Activated T-helper 1 cell treated with anti-CD3 and anti-CD28 coated beads, Interleukin-12 subunit alpha, Interleukin-12 subunit beta, Interleukin-2, Interleukin-4 antibody, amounts not matched to agents 30 ng/mL and 10 ng/mL and 1 ng/mL, durations not matched to agents 14 hours and 24 hours and 36 hours (primary cell): ENCODE results near the gene TSPAN18. TPM values are rescaled to one million over a fixed set of nuclear protein-coding genes. Genes with fewer than 3 reads are reported as not detected.

Experiments
- DNase-seq: peaks from one replicate; pipeline ENCODE4 v3.0.0; 2021; ENCODE audit warnings: low spot score
- H3K27ac Mint-ChIP-seq: one replicate; pipeline ENCODE4 v1.8.0; 2021; ENCODE audit warnings: mild to moderate bottlenecking, mixed read lengths
- H3K27me3 Mint-ChIP-seq: one replicate; pipeline ENCODE4 v1.8.0; 2022; ENCODE audit warnings: mild to moderate bottlenecking, moderate library complexity, mixed read lengths; ENCODE audit not compliant: insufficient read depth
- H3K36me3 Mint-ChIP-seq: one replicate; pipeline ENCODE4 v1.8.0; 2021; ENCODE audit warnings: low read depth, mixed read lengths
- H3K4me1 Mint-ChIP-seq: one replicate; pipeline ENCODE4 v1.8.0; 2021; ENCODE audit warnings: low read depth, mixed read lengths
- H3K4me3 Mint-ChIP-seq: one replicate; pipeline ENCODE4 v1.8.0; 2021; ENCODE audit warnings: mild to moderate bottlenecking, moderate library complexity, mixed read lengths
- H3K9me3 Mint-ChIP-seq: one replicate; pipeline ENCODE4 v1.8.0; 2021; ENCODE audit warnings: mixed read lengths
- intact Hi-C: fragments of 100-400 bp; cut with micrococcal nuclease; formaldehyde crosslinking; loops from one replicate; pipeline ENCODE4 v1.15.1; 2024
- total RNA-seq: library from RNA; stranded (reverse); gene quantifications from 2 replicates; pipeline ENCODE4 v1.2.3, GENCODE V29; 2022

The TSPAN18 gene
- total RNA-seq, 1 donor from 2014 or later, result 1.7 TPM

DNA sequence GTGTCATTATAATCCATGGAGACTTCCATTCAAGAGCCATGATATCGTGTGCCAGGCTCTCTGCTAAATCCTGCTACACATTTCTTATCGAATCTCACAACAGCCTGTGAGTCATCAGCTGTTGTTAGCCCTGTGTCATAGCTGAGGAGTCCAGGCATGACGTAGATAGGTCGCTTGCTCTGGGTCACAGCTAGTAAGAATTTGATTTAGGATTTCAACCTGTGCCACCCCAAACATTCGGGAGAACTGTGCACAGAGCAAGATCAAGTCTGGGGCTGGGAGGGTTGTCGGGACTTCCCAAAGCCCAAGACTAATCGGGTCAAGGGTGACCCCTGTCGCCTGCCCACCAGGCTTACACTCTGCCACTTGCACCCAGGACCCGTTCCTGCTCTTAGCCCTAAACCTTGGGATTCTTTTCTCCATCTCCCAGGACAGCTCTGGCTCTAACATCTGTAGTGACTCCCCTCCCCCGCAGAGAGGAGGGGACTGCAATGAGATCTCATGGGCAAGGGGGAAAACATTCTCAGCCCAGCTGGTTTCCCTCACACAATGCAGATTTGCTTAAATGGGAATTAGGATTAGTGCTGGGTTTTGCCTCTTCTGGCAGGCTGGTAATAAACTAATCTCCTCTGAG lies 34.3 kb downstream of the TSPAN18 start:
- DNase-seq, result no peak
- peaks cover 5% of the 10 kb centered on the region for H3K27me3 Mint-ChIP-seq
- peaks cover 4% of the 10 kb centered on the region for H3K36me3 Mint-ChIP-seq
- intact Hi-C loops, result no loop called here
- H3K4me3 Mint-ChIP-seq, result no peak overlapping the region
- peaks cover 8% of the 10 kb centered on the region for H3K4me1 Mint-ChIP-seq
- H3K27ac Mint-ChIP-seq, result no peak overlapping the region
- H3K9me3 Mint-ChIP-seq, result peaks cover 5% of the 10 kb centered on the region

DNA sequence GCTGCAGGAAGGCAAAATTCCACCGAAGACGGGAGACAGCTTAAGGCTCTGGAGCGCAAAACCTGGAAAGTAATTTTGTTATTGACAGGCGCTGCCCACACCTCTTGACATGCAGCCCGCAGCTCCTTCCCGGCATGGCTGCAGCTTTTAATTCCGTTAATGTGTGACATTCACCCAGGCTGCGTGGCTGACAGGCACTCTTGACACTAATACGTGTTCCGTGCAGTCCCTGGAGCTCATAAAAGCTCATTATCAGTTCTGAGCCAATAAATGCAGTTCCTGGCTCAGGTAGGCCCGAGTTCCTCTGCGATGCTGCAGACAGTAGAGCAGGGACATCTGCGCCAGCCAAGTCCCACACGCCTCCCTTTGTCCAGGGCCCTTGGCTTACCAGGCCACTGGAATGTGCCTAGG lies 34.8 kb downstream of the TSPAN18 start:
- H3K36me3 Mint-ChIP-seq, result peaks cover 4% of the 10 kb centered on the region
- peaks cover 8% of the 10 kb centered on the region for H3K4me1 Mint-ChIP-seq
- H3K4me3 Mint-ChIP-seq, result no peak overlapping the region
- H3K27me3 Mint-ChIP-seq, result peaks cover 3% of the 10 kb centered on the region
- H3K27ac Mint-ChIP-seq, result no peak overlapping the region
- no peak for DNase-seq
- intact Hi-C loops, result no loop called here
- peaks cover 5% of the 10 kb centered on the region for H3K9me3 Mint-ChIP-seq

DNA sequence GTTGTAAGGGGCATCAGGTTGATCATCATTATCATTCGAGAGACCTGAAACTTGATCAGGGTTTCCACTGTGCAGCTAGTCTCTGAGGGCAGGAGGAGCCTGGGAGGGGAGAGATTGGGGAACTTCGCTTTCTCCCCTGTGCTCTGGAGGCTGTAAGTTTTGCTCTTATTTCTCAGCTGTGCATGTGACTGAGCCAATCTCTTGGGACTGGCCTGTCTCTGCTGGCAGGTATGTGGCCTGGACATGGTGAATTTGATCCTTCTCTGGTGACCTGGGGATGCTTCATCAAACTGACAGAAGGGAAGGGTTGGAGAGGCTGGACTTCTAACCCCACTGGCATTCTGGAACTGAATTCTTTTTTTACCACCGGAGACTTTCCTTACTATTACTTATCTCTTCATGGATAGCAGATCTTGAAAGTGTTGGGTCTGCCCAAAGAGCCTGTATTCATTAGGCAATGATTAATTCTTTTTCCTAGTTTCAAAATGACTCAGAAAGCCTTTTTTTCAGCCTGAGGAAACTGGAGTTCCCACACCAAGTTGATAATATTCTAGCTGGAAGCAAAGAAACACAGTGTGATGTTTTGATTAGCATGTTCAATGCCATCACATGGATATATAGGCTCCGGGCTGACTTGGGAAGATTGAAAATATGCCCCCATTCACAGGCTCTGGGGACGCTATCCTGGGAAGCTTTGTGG lies 36.5 kb downstream of the TSPAN18 start:
- Mint-ChIP-seq H3K27ac (no peak overlapping the region), H3K36me3 (peaks cover 4% of the 10 kb centered on the region), H3K4me1 (peaks cover 8% of the 10 kb centered on the region), H3K27me3 (peaks cover 3% of the 10 kb centered on the region), H3K4me3 (no peak overlapping the region), H3K9me3 (peaks cover 5% of the 10 kb centered on the region)
- DNase-seq, result no peak
- intact Hi-C loops, result no loop called here

DNA sequence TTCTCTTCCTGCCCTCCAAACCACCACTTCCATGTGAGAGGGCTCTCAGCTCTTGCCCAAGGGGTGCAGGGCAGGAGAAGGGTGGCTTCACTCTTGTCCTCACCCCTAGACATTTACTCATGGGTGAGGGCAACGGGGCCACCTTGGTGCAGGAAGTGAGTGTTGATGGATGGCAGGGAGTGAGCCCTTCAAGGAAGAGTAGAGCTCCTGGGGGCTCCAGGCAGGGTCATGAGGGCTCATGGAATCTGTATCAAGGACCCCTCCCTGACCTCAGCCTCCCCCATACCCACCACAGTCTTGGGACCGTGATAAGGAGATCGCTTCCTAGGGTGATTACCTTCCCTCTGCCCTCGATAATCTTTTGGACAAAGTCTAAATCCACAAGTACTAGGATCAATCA lies 37.8 kb downstream of the TSPAN18 start:
- intact Hi-C loops, result no loop called here
- peaks cover 3% of the 10 kb centered on the region for H3K27me3 Mint-ChIP-seq
- DNase-seq, result no peak
- peaks cover 3% of the 10 kb centered on the region for H3K9me3 Mint-ChIP-seq
- peaks cover 8% of the 10 kb centered on the region for H3K4me1 Mint-ChIP-seq
- no peak overlapping the region for H3K27ac Mint-ChIP-seq
- peaks cover 7% of the 10 kb centered on the region for H3K36me3 Mint-ChIP-seq
- no peak overlapping the region for H3K4me3 Mint-ChIP-seq

DNA sequence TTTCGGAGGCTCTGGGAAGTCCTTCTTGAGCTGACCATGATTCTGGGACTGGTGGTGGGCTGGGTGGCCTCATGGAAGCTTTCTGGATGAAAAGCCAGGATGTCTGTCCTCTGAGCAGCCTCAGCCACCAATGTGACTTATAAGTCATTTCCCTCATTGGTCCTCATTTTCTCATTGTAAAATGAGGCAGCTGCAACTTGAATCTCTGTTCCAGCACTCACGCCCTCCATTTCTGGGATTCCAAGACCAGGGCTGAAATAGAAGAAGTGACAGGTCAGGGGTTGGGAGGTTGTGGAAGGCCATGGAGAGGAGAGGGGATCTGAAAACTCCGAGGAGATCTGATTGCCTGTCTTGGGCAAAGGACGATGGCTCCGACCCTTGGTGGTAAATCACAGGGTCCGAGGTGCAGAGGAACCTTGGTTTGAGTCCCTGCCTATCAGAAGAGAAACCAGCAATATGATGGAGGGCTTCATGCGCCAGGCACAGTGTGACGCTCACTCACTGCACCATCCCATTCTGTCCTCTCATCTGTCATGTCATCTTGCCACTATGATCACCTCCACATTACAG lies 38.3 kb downstream of the TSPAN18 start:
- H3K9me3 Mint-ChIP-seq, result peaks cover 3% of the 10 kb centered on the region
- peaks cover 8% of the 10 kb centered on the region for H3K4me1 Mint-ChIP-seq
- peaks cover 3% of the 10 kb centered on the region for H3K27me3 Mint-ChIP-seq
- H3K27ac Mint-ChIP-seq, result no peak overlapping the region
- intact Hi-C loops, result no loop called here
- H3K4me3 Mint-ChIP-seq, result no peak overlapping the region
- DNase-seq, result no peak
- H3K36me3 Mint-ChIP-seq, result peaks cover 7% of the 10 kb centered on the region

DNA sequence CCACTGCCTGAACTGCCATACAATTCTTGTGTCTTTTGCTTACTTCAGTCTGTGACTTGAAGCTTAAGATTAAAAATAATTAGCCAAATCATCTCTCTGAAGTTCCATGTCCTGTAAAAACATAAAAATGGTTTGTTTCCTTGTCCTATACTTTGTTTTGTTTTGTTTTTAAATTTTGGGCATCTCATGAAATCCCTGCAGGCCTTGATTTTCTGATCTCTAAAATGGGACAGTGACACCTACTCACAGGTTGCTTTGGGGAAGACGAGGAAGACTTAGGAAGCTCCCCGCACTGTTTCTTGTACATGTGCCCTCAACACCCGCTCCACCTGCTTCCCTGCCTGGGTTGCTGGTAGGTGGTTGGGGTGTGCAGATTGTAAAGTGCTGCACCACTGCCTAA lies 38.9 kb downstream of the TSPAN18 start:
- Mint-ChIP-seq H3K27me3 (peaks cover 3% of the 10 kb centered on the region), H3K27ac (no peak overlapping the region), H3K9me3 (peaks cover 3% of the 10 kb centered on the region), H3K4me1 (peaks cover 8% of the 10 kb centered on the region), H3K36me3 (peaks cover 7% of the 10 kb centered on the region), H3K4me3 (no peak overlapping the region)
- no peak for DNase-seq
- intact Hi-C loops, result no loop called here

DNA sequence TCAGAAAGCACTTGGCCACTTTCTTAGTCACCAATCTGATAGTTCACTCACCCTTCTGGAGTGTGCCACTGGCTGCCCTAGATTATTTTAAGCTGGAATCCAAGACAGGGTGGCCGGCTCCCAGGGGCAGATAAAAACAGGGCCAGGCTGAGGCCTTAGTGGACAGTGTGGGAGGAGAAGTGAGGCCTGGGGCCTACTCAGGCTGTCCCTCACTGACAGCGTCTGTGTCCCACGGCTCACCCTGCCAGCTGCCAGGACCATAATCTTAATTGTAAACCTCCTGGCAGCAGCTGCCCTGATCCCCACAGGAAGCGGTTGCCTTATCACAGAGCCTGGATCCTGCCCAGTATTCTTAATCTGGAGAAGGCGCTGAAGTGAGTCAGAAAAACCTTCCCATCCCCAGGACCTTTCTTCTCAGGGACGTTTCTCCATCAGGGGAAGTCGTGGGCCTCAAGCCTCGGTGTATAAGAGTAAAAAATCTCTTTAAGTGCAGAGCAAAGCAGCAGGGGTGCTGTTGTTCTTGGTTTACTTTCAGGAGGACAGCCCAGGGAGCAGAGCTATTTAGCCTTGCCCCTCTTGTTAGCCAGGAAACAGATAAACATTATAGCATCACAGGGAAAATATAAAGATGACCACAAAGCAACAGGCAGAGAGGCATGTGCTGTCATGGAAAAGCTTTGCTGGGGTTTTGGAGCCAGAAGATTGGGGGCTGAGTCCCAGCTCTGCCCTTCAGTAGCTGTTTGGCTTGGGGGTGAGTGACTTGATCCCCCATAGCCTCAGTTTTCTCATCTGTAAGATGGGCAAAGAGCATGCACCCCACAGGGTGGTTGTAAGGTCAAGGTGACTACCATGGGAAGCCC lies 39.6 kb downstream of the TSPAN18 start:
- peaks cover 3% of the 10 kb centered on the region for H3K9me3 Mint-ChIP-seq
- H3K27me3 Mint-ChIP-seq, result peaks cover 3% of the 10 kb centered on the region
- peaks cover 7% of the 10 kb centered on the region for H3K36me3 Mint-ChIP-seq
- no peak overlapping the region for H3K27ac Mint-ChIP-seq
- H3K4me3 Mint-ChIP-seq, result no peak overlapping the region
- peaks cover 8% of the 10 kb centered on the region for H3K4me1 Mint-ChIP-seq
- intact Hi-C loops, result no loop called here
- no peak for DNase-seq

DNA sequence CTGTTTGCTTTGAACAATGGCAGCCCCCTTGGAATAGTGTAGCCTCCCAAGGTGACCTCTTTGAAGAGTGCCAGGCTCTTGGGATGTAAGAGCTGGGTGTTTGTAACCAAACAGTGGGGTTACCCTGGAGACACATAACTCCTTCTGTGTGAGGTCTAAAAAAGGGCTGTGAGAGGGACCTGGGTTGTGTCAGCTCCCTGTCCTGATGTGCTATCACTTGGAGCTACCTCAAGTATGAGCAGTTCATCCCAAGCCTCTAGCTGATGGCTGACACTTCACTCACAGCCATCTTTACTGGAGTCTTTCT lies 40.2 kb downstream of the TSPAN18 start:
- no peak for DNase-seq
- Mint-ChIP-seq H3K9me3 (peaks cover 3% of the 10 kb centered on the region), H3K27ac (no peak overlapping the region), H3K36me3 (peaks cover 7% of the 10 kb centered on the region), H3K4me1 (peaks cover 8% of the 10 kb centered on the region), H3K4me3 (no peak overlapping the region), H3K27me3 (peaks cover 2% of the 10 kb centered on the region)
- intact Hi-C loops, result no loop called here

DNA sequence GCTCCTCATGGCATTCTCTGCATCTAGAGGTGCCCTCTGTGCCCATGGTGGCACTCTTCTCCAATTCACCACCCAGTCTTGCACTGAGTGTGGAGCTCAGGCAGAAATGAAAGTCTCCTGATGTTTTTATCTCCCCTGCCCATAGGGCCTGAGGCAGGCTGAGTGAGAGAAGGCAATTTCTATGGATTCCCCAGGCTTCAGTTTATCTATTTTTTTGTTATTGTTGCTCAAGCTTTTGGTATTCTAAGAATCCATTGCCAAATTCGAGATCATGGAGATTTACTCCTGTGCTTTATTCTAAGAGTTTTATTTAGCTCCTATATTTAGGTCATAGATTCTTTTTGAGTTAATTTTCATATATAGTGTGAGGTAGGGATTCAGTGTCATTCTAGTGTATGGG lies 40.7 kb downstream of the TSPAN18 start:
- Mint-ChIP-seq H3K4me3 (no peak overlapping the region), H3K36me3 (peaks cover 7% of the 10 kb centered on the region), H3K4me1 (peaks cover 8% of the 10 kb centered on the region), H3K9me3 (peaks cover 3% of the 10 kb centered on the region), H3K27me3 (peaks cover 2% of the 10 kb centered on the region), H3K27ac (no peak overlapping the region)
- DNase-seq, result no peak
- intact Hi-C loops, result no loop called here

DNA sequence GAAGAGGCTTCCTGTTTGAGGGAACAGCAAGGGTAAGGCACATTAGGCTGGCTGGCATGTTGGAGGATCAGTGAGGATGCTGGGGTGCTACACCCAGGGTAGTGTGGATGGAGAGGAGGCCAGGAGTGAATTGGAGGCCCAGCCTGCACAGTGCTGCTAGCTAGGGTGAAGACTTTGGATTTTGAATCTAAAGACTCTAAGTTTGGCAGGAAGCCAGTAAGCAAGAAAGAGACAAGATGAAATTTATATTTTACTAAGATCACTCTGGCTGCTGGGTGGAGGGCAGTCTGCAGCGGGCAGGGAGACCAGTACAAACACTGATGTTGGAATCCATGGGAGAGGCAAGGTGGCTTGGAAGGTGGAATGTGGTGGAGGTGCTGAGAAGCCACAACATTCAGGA lies 43.6 kb downstream of the TSPAN18 start:
- no peak overlapping the region for H3K4me3 Mint-ChIP-seq
- peaks cover 2% of the 10 kb centered on the region for H3K27me3 Mint-ChIP-seq
- intact Hi-C loops, result no loop called here
- no peak overlapping the region for H3K27ac Mint-ChIP-seq
- DNase-seq, result no peak
- H3K4me1 Mint-ChIP-seq, result no peaks in the 10 kb centered on the region
- H3K9me3 Mint-ChIP-seq, result peaks cover 3% of the 10 kb centered on the region
- H3K36me3 Mint-ChIP-seq, result peaks cover 7% of the 10 kb centered on the region

DNA sequence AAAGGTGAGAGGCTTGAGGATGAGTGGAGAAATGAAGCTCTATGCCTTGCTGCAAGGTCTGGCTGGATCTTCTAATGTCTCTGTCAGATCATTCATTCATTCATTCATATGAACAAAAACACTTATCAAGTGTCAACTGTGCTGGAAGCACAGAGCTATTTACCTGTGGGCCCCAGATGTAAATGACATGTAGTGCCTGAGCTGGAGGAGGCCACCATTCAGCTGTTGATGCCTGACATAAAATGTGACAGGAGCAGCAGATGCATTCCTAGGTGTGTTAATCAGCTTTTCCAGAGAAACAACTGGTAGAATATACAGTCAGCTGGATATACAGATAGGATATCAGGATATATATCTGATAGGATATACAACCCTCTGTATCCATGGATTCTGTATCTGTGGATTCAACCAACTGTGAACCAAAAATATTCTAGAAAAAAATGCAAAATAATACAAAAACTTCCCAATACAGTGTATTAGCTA lies 44.5 kb downstream of the TSPAN18 start:
- intact Hi-C loops, result no loop called here

DNA sequence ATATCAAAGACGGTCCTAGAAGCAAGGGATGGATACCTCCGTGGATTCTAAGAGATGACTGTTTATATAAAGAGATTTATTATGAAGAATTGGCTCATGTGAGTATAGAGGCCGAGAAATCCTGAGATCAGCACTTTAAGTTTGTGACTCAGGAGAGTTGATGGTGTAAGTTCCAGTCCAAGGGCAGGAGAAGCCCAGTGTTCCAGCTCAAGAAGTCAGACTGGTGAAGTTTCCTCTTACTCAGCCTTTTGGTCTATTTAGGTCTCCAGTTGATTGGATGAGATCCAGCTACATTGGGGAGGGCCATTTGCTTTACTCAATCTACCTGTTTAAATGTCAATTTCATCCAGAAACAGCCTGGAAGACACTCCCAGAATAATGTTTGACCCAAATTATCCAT lies 45.1 kb downstream of the TSPAN18 start:
- intact Hi-C loops, result no loop called here
- Mint-ChIP-seq H3K4me1 (no peaks in the 10 kb centered on the region), H3K27me3 (peaks cover 2% of the 10 kb centered on the region)

More for the DNA sequence above, 44.5 kb downstream of the TSPAN18 start:
- Mint-ChIP-seq H3K9me3 (peaks cover 3% of the 10 kb centered on the region), H3K27me3 (peaks cover 2% of the 10 kb centered on the region), H3K4me1 (no peaks in the 10 kb centered on the region), H3K27ac (no peak overlapping the region), H3K36me3 (peaks cover 4% of the 10 kb centered on the region), H3K4me3 (no peak overlapping the region)
- DNase-seq, result no peak

More for the DNA sequence above, 45.1 kb downstream of the TSPAN18 start:
- Mint-ChIP-seq H3K4me3 (no peak overlapping the region), H3K9me3 (peaks cover 3% of the 10 kb centered on the region), H3K36me3 (peaks cover 4% of the 10 kb centered on the region), H3K27ac (no peak overlapping the region)
- DNase-seq, result no peak
